KMS-11 (cell line): ENCODE data around the gene NOL6.
"Not testable (repeated sequence)": the region's sequence is repeated elsewhere in the genome, so short reads cannot be mapped to it uniquely, and the experiment has no call there.

Source experiments
- H2AFZ ChIP-seq: fragments of 200-600 bp; sonication (generic); 2 replicates; pipeline ENCODE4 v1.6.1; 2016; ENCODE audit warnings: antibody characterized with exemption, mixed run types, low read depth
- H3K27ac ChIP-seq: fragments of 200-600 bp; sonication (generic); 2 replicates; pipeline ENCODE4 v1.6.1; 2016; ENCODE audit warnings: mild to moderate bottlenecking, mixed run types
- H3K27me3 ChIP-seq: fragments of 200-600 bp; sonication (generic); 2 replicates; pipeline ENCODE4 v1.6.1; 2017; ENCODE audit warnings: mild to moderate bottlenecking, low read depth, mixed run types, moderate library complexity; ENCODE audit not compliant: insufficient read depth
- H3K36me3 ChIP-seq: fragments of 200-600 bp; sonication (generic); 2 replicates; pipeline ENCODE4 v1.6.1; 2017; ENCODE audit warnings: mild to moderate bottlenecking, mixed run types; ENCODE audit not compliant: insufficient read depth
- H3K4me1 ChIP-seq: fragments of 200-600 bp; sonication (generic); 2 replicates; pipeline ENCODE4 v1.6.1; 2016; ENCODE audit warnings: mild to moderate bottlenecking, low read depth, mixed run types; ENCODE audit not compliant: poor library complexity, severe bottlenecking
- H3K4me2 ChIP-seq: fragments of 200-600 bp; sonication (generic); 2 replicates; pipeline ENCODE4 v1.7.0; 2016; ENCODE audit warnings: mild to moderate bottlenecking, mixed run types
- H3K4me3 ChIP-seq: fragments of 200-600 bp; sonication (generic); IDR thresholded peaks from 2 replicates; pipeline ENCODE4 v1.6.1; 2017; ENCODE audit warnings: low read depth, low read length, mixed read lengths; ENCODE audit not compliant: insufficient read depth
- H3K79me2 ChIP-seq: fragments of 200-600 bp; sonication (generic); 2 replicates; pipeline ENCODE4 v1.6.1; 2016; ENCODE audit warnings: low read depth, mixed run types; ENCODE audit not compliant: insufficient read depth
- H3K9ac ChIP-seq: fragments of 200-600 bp; sonication (generic); 2 replicates; pipeline ENCODE4 v1.6.1; 2016; ENCODE audit warnings: mild to moderate bottlenecking, mixed run types
- H4K20me1 ChIP-seq: fragments of 200-600 bp; sonication (generic); 2 replicates; pipeline ENCODE4 v1.6.1; 2016; ENCODE audit warnings: mild to moderate bottlenecking, mixed run types; ENCODE audit not compliant: insufficient read depth
- CTCF ChIP-seq: fragments of 200-600 bp; sonication (generic); conservative IDR thresholded peaks from 2 replicates; pipeline ENCODE4 v1.6.1; 2017; ENCODE audit warnings: low read depth, mild to moderate bottlenecking, antibody characterized with exemption, low read length, moderate library complexity, mixed read lengths

NOL6 gene

GRCh38 chr9:33511184-33511517, 37.4 kb upstream of the NOL6 start:
- Histone ChIP-seq H3K9ac (peak overlapping the region; percentile 92), H3K4me2 (peak overlapping the region; percentile 38), H3K4me1 (peaks cover 15% of the 10 kb centered on the region), H3K27ac (peak overlapping the region; percentile 72), H2AFZ (peak overlapping the region; percentile 95)
- not testable (repeated sequence) for H4K20me1 ChIP-seq, H3K36me3 ChIP-seq, H3K79me2 ChIP-seq, H3K27me3 ChIP-seq, H3K4me3 ChIP-seq

- H2AFZ ChIP-seq, result peak overlapping the region; percentile 95
- no peaks in the 10 kb centered on the region for H4K20me1 ChIP-seq
- peaks cover 15% of the 10 kb centered on the region for H3K4me1 ChIP-seq
- no peaks in the 10 kb centered on the region for H3K27me3 ChIP-seq
- TF ChIP-seq CTCF, result no peak
- H3K4me2 ChIP-seq, result peak overlapping the region; percentile 38
- H3K4me3 ChIP-seq, result no peak overlapping the region
- H3K36me3 ChIP-seq, result no peaks in the 10 kb centered on the region
- H3K9ac ChIP-seq, result peak overlapping the region; percentile 92
- H3K79me2 ChIP-seq, result no peaks in the 10 kb centered on the region
- H3K27ac ChIP-seq, result peak overlapping the region; percentile 72
Observed at GRCh38 chr9:33510262-33511183, 36.8 kb upstream of the NOL6 start.

GRCh38 chr9:33506626-33507370, 33.1 kb upstream of the NOL6 start:
- no peaks in the 10 kb centered on the region for H3K27me3 ChIP-seq
- no peaks in the 10 kb centered on the region for H3K36me3 ChIP-seq
- H3K4me1 ChIP-seq, result peaks cover 21% of the 10 kb centered on the region
- H4K20me1 ChIP-seq, result no peaks in the 10 kb centered on the region
- no peak overlapping the region for H2AFZ ChIP-seq
- H3K4me3 ChIP-seq, result no peak overlapping the region
- no peak overlapping the region for H3K9ac ChIP-seq
- no peak overlapping the region for H3K4me2 ChIP-seq
- H3K27ac ChIP-seq, result no peak overlapping the region
- TF ChIP-seq CTCF, result no peak
- H3K79me2 ChIP-seq, result no peaks in the 10 kb centered on the region

- Histone ChIP-seq H2AFZ (no peak overlapping the region), H3K79me2 (no peaks in the 10 kb centered on the region)
Observed at GRCh38 chr9:33498387-33498786, 24.7 kb upstream of the NOL6 start.

GRCh38 chr9:33493819-33494218, 20.1 kb upstream of the NOL6 start:
- not testable (repeated sequence) for H2AFZ ChIP-seq, H3K4me2 ChIP-seq, H3K36me3 ChIP-seq, H3K79me2 ChIP-seq, H3K4me3 ChIP-seq, H3K27me3 ChIP-seq, H3K4me1 ChIP-seq, H4K20me1 ChIP-seq, H3K9ac ChIP-seq, H3K27ac ChIP-seq

More at GRCh38 chr9:33498387-33498786, 24.7 kb upstream of the NOL6 start:
- Histone ChIP-seq H3K9ac (no peak overlapping the region), H3K4me1 (peaks cover 11% of the 10 kb centered on the region), H3K27ac (no peak overlapping the region), H3K27me3 (no peaks in the 10 kb centered on the region), H4K20me1 (no peaks in the 10 kb centered on the region), H3K4me2 (no peak overlapping the region), H3K36me3 (no peaks in the 10 kb centered on the region), H3K4me3 (no peak overlapping the region)
- TF ChIP-seq CTCF, result peak; percentile 34; the same call in 1 of the 2 replicates
